Keratinocyte (primary cell): ENCODE data around the gene CA7.

Experiments used
- CTCF ChIP-seq, 3 experiments: IDR thresholded peaks in 1 of 3; conservative IDR thresholded peaks in 1 of 3; optimal IDR thresholded peaks in 1 of 3; 2 replicates in 2 of 3; 3 replicates in 1 of 3; pipeline versions ENCODE3 to v1.5.1; 2011; ENCODE audit warnings: low read length in 3 of 3, mild to moderate bottlenecking in 3 of 3, moderate library complexity in 2 of 3, control low read depth in 1 of 3, inconsistent platforms in 1 of 3; ENCODE audit not compliant: insufficient read depth in 2 of 3; ENCODE audit errors: extremely low read depth in 1 of 3
- EZH2 ChIP-seq: IDR thresholded peaks from one replicate; pipeline ENCODE4 v1.6.1; 2012; ENCODE audit warnings: inconsistent platforms, mild to moderate bottlenecking, low read length, moderate library complexity

GRCh38 chr16:66899310-66899944 lies 55.2 kb downstream of the CA7 start:
- TF ChIP-seq CTCF (optimal IDR thresholded peaks at IDR 0.05 in 1 of 3, IDR thresholded peaks at IDR 0.05 in 1 of 3, conservative IDR thresholded peaks at IDR 0.05 in 1 of 3; ENCODE audit: extremely low read depth in 1 of 3, insufficient read depth in 2 of 3, low read length in 3 of 3) (no peak), EZH2 (no peak)
